NCI-H2196 (cell line): ENCODE data around the gene PAMR1.
A peak's percentile ranks its signal among the peaks of the same experiment; 100 is the strongest.

ENCODE experiments used
- DNase-seq: peaks from one replicate; lab custom pipeline; 2025; ENCODE audit not compliant: unreplicated experiment; lab: John Stamatoyannopoulos, UW

Gene PAMR1

DNA sequence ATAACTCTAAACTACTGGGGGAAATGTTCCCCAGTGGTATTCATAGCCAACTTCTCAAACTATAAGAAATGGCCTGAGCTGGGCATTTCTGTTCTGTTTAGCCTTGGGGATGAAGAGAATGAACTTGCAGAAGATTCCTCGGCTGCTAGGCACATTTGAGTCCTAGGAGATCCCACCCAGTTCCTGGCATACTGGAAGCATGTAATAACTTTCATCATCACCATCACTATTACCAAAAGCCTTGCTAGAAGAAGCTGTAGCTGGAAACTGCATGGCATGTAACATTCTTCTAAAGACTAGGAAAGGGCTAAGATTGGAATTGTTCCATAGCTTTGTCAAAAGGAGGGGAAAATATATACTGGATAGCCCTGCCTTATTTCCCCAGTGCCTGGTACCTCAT, 65.9 kb downstream of the PAMR1 start:
- DNase-seq, result no peak

- no peak for DNase-seq
These were observed 66.6 kb downstream of the PAMR1 start for GRCh38 chr11:35458846-35459245.

- no peak for DNase-seq
These were observed 71.1 kb downstream of the PAMR1 start for GRCh38 chr11:35454362-35454761.

DNA sequence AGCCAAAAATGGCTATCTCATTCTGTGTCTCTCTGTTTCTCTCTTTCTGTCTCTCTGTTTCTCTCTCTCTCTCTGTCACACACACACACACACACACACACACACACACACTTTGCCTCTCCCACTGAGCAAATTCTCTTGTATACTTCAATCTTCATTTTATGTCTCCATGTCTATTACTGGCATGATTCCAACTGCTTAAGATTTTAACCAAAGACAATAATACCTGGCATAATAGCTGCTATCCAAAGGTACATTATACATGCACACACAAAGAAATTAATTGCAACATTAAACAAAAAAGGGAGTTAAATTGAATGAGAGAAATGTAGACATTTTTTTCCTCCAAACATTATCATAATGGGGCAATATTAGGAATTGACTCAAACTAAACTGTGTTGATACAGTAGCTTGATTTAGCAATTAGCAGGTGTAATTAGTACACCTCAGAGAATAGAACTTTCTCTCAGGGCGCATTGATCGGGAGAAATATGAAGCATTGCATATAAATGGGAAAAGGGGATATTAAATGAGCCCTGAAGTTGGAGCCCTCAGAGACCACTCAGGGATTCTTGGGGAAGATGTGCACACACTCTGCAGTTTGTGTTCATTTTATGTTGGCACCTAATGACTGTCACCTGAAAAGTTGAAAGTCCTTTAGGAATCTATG, 88.7 kb downstream of the PAMR1 start:
- no peak for DNase-seq

- no peak for DNase-seq
These were observed 91.8 kb downstream of the PAMR1 start for GRCh38 chr11:35433588-35433987.

- DNase-seq, result no peak
These were observed 93.0 kb downstream of the PAMR1 start for GRCh38 chr11:35432464-35432863.

DNA sequence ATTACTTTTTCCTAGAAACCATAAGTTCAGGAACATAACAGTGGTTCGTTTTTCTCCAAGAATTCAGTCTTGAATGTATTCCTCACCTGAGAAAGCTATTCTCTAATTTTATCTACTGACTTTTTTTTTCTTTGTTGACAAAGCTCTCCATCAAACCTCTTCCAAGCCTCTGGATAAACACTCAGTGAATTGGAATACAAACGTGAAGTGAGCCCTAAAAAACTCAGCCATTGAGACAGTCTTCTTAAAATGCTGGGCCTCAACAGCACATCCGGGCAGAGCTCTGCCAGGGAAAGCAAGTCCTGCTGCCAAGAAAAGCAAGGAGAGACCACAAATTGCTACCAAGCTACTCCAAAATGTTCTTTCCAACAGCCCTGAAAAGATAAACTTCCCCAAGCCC, 98.3 kb downstream of the PAMR1 start:
- no peak for DNase-seq

- DNase-seq, result no peak
These were observed 99.1 kb downstream of the PAMR1 start for GRCh38 chr11:35426351-35426750.

GRCh38 chr11:35425603-35426212, 99.7 kb downstream of the PAMR1 start:
- no peak for DNase-seq

- no peak for DNase-seq
These were observed 101.1 kb downstream of the PAMR1 start for GRCh38 chr11:35424157-35424940.

GRCh38 chr11:35420371-35420770, 105.0 kb downstream of the PAMR1 start:
- DNase-seq, result no peak

GRCh38 chr11:35419830-35420333, 105.5 kb downstream of the PAMR1 start:
- no peak for DNase-seq

- DNase-seq, result peak; percentile 7
These were observed 106.1 kb downstream of the PAMR1 start, which contains the start of gene SLC1A2 for GRCh38 chr11:35419184-35419829. Gene SLC1A2 (minus strand): TSS chr11:35419558. CDS start chr11:35418966, 592 bp downstream.

DNA sequence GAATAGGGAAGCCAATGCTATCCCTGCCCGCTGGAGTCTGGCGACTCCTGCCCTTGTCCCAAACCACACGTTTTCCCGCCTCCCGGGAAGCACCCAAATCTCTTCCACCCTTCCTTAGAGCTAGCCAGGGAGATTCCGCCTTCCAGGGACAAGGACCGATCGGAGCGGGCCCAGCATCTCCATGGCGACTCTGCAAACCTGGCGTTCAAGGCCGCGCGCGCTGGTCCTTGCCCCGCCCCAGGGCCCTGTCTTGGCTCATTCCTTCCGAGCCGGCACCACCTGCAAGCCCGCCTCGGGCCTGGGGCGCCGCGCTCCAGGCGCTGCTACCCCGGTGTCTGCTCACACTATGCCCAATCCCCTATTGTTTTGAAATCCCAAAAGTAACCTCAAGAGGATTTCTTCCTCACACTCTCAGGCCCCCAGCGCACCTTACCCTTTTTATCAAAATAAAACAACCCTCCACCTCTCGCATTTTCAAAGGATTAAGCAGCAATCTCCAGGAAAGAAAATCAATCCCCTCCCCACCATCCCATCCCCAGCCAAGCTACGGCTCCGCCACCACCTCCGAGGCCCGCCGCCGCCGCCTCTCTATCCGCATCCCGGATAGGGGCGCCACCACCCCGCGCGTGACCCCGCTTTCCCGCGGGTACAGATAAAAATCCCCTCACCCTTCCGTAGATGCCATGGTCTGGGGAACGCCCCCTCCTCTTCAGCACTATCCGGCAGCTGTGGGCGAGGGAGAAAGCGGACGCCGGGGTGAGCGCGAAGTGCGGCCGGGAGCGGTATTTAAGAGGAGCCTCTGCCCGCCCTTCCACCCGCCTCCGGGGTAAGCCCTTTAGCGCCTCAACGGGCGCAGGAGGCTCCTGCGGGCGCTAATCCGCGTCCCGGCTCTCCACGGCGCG, 106.9 kb downstream of the PAMR1 start:
- DNase-seq, result peak; percentile 7

- no peak for DNase-seq
These were observed 109.9 kb downstream of the PAMR1 start for GRCh38 chr11:35415487-35415886.

DNA sequence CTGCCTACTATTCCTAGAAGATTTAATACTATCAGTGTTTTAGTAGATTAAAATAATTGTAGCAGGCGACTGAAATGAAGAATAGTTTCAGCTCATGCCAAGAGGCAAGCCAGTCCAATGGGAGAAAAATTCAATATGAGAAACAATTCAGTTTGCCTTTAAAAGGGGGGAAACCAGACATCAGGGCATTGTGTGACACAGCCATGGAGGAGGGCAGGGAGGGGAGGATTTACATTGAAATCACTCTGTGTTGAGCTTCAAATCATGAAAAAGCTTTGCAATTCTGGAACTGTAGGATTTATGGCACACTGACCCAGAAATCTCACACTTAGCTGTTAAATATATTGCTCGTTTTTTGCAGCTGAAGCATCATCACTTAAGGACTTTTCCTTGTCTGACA, 110.6 kb downstream of the PAMR1 start:
- DNase-seq, result no peak

- DNase-seq, result no peak
These were observed 111.1 kb downstream of the PAMR1 start for GRCh38 chr11:35414311-35414710.

DNA sequence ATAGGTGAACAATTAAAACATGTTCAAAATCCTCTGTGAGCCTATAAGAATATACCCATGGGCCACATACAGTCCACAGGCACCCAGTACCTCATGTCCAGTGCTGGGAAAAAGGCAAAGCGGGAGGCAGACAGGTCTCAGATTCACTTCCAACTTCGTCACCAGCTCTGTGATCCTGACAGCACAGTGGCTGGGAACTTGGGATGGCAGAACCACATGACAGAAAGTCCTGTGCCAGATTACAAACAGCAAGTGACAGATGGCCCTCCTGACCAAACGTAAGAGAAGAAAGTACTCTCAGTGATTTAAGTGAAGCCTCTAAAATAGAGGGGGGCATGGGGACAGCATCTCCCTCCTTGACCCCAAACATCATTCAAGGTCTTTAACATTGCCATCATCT, 111.8 kb downstream of the PAMR1 start:
- DNase-seq, result no peak

- DNase-seq, result no peak
These were observed 113.1 kb downstream of the PAMR1 start for GRCh38 chr11:35412285-35412684.

DNA sequence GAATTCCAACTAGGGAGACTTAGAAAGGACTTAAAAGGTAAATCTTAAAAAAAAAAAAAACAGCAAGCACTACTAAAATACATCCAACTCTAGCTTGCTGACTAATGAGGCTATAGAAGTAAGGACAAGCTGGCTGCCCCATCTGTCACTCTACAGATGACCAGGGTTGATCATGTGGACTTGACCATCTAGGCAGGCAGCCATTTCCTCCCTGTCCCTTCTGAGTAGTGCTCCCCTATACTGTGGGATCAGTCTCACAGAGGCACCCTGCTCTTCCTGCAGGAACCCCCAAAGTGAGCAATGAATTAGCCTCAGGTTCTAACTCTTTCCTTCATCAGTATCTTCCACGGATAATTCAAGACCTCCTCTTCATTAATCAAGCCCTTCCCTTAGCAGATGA, 118.4 kb downstream of the PAMR1 start:
- no peak for DNase-seq
